GM13977 (cell line): Measurements from ENCODE around the gene METTL22.

Source experiments
- DNase-seq: peaks from one replicate; pipeline ENCODE4 v3.0.0; 2012; ENCODE audit warnings: low spot score
- in situ Hi-C: fragments of 300-500 bp; cut with MboI; formaldehyde crosslinking; loops from one replicate; pipeline ENCODE4 v1.12.0; 2022; ENCODE audit warnings: low sequenced_read_pairs, low pct_unique_long_range_greater_than_20kb, mixed read lengths, inconsistent platforms; ENCODE audit not compliant: unreplicated experiment
- TF ChIP-seq, protein P1 (sequence below): IDR thresholded peaks from 2 replicates; pipeline ENCODE4 v1.5.1; 2012; ENCODE audit warnings: mild to moderate bottlenecking, control low read depth; ENCODE audit not compliant: insufficient read depth; ENCODE audit errors: extremely low read depth, missing control alignments

METTL22 gene

DNA sequence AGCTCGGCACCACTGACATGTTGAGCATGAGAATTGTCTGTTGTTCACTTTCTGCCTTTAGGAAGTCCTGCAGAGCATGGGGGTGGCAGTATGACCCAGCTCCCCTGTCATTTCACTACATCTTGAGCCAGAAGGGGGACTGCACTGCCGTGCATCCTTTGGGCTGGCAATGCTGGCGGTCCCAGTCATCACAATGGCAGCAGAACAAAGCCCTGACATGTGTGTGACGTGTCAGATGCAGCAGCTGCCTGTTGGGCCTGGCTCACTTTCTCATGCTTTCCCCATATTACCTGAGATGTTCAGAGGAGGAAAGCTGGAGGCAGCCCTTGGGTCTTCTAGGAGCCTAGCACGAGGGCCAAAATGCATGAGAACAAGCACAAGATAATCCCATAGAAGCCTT, 46.6 kb downstream of the METTL22 start:
- no peak for DNase-seq
- in situ Hi-C loops: loop anchor here (10.0 to 25.0 kb wide), 2 partner anchors 207 to 469 kb away; no protein-coding TSS in a partner anchor
- TF ChIP-seq, protein P1, sequence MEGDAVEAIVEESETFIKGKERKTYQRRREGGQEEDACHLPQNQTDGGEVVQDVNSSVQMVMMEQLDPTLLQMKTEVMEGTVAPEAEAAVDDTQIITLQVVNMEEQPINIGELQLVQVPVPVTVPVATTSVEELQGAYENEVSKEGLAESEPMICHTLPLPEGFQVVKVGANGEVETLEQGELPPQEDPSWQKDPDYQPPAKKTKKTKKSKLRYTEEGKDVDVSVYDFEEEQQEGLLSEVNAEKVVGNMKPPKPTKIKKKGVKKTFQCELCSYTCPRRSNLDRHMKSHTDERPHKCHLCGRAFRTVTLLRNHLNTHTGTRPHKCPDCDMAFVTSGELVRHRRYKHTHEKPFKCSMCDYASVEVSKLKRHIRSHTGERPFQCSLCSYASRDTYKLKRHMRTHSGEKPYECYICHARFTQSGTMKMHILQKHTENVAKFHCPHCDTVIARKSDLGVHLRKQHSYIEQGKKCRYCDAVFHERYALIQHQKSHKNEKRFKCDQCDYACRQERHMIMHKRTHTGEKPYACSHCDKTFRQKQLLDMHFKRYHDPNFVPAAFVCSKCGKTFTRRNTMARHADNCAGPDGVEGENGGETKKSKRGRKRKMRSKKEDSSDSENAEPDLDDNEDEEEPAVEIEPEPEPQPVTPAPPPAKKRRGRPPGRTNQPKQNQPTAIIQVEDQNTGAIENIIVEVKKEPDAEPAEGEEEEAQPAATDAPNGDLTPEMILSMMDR: no peak

GRCh38 chr16:8669481-8669880, 48.0 kb downstream of the METTL22 start:
- in situ Hi-C loops: loop anchor here (10.0 to 25.0 kb wide), 2 partner anchors 205 to 468 kb away; no protein-coding TSS in a partner anchor
- no peak for DNase-seq
- TF ChIP-seq, protein P1: no peak

DNA sequence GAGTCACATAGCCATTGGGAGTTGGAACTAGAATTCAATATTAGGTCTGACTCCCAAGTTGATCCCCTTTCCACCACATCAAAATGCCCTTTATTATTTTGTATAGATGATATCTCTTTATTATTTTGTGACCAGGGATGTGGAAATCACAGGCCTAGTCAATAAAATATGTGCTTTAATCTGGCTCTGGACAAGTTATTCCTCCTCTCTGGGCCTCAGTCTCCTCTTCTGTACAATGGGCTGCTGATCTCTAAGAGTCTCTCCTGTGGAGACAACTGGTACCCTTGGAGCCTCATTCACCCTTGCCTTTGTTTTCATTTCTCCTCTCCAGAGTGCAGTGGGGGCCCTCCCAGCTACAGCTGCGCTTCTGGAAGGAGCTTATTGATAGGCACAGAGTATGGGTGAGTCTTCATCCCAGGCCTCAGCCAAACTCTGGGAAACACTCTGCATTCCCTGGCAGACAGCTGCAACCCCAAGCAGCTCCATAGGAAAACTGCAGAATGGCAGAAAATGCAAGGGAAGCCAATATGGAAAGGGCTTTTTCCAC, 48.6 kb downstream of the METTL22 start:
- TF ChIP-seq, protein P1: no peak
- DNase-seq: no peak
- in situ Hi-C loops: loop anchor here (10.0 to 25.0 kb wide), 2 partner anchors 125 to 467 kb away; partner anchors contain the start of genes PMM2 and TMEM186

- TF ChIP-seq, protein P1: no peak
- DNase-seq: no peak
- in situ Hi-C loops: loop anchor here (10.0 to 25.0 kb wide), 2 partner anchors 121 to 463 kb away; partner anchors contain the start of genes PMM2 and TMEM186
Measured at GRCh38 chr16:8673611-8674412, 52.3 kb downstream of the METTL22 start.

GRCh38 chr16:8674413-8675022, 53.0 kb downstream of the METTL22 start, which contains the start of gene ABAT:
ABAT (plus strand) TSS chr16:8674617; CDS start chr16:8735740, 61,123 bp downstream.
- in situ Hi-C loops: loop anchor here (10.0 to 25.0 kb wide), 2 partner anchors 120 to 463 kb away; partner anchors contain the start of genes PMM2 and TMEM186
- DNase-seq: peak; percentile 97
- TF ChIP-seq, protein P1: no peak

DNA sequence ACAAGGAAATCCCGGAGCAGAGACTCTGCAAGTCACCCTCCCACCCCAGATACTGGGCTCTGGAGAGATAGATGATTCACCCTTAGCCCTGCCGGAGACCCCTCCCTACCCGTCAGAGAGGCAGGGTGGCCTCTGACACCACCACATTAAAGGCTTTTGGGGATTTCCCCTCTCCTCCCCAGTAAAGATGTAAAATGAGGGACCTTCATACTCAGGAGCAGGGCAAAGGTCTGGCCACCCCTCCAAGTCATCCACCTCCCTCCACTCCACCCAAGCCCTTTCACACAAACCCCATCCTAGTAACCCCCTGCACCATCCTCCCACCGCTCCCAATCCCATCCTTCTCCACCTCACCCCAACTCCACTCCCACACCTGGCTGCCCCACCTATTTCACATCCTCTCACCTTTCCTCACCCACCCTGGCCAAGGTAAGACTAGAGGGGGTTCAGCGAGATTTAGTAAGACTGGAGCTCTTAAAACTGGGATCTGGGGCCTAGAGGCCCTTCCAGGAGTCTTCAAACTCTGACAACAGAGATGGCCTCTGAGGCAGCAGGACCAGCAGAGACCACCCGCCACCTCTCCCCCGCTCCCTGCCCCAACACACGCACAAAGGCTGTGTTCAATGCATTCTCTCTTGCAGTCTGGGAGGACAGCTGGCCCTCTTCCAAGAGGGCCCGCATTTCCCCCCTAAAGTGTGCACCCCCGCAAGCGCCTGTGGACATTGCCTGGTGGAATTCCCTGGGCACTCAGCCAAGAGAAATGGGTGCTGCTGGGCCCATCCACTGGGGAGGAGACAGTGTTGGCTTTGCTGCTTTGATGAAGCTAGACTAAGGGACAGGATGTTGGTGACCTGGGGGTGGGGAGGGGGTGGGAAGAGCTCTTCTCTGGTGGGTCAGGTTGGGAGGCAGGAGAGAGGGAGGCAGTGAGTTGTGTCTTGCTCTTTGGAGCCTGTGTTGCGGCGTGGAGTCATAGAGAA, 54.0 kb downstream of the METTL22 start:
- TF ChIP-seq, protein P1: no peak
- DNase-seq: peak; percentile 50
- in situ Hi-C loops: loop anchor here (10.0 kb wide), 1 partner anchor 119 kb away; the partner anchor contains the start of genes PMM2 and TMEM186
